HG02943 (cell line): ENCODE results near the gene GSTT4.
"Not testable (repeated sequence)": the region's sequence is repeated elsewhere in the genome, so short reads cannot be mapped to it uniquely, and the experiment has no call there.

ENCODE experiments used
- ATAC-seq: cut with Tn5 transposase; IDR thresholded peaks from one replicate; pipeline ENCODE4 v1.9.1; 2021; ENCODE audit warnings: mild to moderate bottlenecking, low read depth, moderate library complexity; ENCODE audit not compliant: unreplicated experiment

The GSTT4 gene

DNA sequence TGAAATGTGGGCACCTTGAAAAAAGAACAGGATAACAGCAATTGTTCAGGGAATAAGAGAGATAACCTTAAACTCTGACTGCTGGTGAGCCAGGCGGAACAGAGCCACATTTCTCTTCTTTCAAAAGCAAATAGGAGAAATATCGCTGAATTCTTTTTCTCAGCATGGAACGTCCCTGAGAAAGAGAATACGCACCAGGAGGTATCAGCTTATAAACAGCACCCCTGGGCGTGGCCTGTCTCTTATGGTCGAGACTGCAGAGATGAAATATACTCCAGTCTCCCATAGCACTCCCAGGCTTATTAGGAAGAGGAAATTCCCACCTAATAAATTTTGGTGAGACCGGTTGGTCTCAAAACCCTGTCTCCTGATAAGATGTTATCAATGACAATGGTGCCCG is 49.4 kb downstream of the GSTT4 start:
- ATAC-seq, result not testable (repeated sequence)

DNA sequence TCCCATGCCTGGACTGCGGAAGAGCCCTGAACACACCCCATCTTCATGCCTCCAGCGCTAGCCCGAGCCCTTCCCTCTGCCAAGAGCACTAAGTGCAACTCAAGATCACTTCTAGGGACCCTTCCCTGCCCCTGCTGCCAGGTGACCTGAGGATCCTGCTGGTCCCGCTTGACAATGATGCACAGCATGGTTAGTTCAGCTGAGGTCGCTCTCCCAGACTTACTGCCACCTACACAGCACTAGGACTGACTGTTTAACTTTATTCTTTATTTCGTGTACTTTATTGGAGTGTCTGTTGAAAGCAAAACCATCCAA is 50.3 kb downstream of the GSTT4 start:
- ATAC-seq, result not testable (repeated sequence)

DNA sequence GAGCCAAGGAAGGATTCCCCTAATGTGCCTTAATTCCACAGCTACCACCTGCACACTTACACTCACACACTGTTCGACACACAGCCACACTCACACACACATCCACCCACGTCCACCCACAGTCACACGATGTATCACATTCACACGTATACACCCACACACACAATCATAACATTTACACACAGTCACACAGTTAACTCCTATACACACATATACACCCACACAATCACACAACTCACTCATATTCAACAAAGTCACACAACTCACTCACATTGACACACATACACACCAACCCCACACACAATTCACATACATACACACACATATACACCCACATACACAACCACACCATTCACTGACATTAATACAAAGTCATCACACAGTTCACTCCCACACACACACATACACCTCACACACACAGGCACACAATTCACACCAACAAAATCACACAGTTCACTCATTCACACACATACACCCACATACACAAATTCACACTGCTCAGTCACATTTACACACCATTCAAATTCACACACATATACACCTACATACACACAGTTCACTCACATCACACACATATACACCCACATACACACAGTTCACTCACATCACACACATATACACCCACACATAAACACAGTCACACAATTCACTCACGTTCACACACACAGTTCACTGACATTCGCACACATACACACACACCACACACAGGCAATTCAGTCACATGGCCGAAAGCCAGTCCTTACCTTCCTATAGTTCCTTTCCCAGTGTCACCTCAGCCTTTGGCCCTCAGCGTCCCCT is 50.9 kb downstream of the GSTT4 start:
- ATAC-seq, result not testable (repeated sequence)

DNA sequence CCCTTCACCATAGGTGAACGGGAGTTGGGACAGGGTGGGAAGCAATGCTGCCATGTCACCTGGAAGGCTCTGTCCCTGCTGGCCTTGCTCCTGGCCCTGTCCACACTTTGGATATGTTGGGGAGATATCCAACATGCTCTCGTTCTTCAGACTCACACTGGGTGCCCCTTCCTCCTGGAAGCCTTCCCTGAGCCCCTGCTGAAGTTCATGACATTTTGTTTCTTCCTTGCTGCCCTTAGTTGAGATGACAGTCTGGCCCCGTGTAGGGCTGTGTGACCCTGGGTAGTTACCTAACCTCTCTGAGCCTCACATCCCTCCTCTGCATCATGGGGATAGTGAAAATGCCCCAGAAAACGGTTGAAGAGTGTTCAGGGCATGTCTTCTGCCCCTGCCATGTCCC is 51.8 kb downstream of the GSTT4 start:
- ATAC-seq, result not testable (repeated sequence)

DNA sequence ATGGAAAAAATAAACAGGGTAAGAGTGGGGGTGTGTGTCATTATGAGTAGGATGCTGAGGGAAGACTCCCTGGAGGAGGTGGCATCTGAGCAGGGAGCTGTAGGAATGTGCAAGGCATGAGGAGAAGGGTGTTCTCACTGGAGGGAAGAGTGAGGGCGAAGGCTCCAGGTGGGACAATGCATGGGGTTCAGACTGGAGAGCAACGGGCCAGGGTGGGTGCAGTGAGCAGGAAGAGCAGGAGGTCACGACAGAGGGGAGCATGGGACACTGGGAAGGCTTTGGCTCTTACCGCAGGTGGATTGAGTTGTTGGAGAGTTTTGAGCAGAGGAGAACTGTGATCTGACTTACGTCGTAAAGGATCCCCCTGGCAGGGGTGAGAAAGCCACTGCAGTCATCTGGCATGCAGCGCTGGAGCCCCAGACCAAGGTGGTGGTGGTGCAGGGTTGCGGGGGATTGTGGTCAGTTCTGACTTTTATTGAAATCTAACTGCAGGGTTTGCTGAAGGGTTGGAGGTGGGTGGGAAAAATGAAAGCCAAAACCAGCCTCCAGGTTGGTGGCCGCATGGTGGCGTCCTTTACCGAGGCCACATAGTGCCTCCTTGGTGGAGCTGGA is 52.4 kb downstream of the GSTT4 start:
- ATAC-seq, result not testable (repeated sequence)

DNA sequence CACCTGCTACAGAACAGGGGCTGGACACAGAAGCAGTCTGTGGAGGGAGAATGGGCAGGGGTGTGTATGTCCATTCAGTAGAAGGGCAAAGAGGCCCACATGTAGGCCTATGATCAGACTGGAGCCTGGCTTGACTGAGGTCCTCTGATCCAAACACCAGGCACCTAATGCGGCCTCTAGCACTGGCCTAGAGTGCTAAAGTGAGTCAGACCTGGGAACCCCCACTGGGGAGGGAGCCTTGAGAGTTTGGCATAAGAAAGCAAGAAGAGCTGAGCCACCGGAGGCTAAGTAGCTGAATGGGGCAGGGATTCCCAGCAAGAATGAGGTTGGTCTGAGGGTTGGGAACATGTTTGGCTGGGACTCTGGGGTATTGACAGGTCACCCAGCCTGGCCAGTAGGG is 53.9 kb downstream of the GSTT4 start:
- ATAC-seq, result not testable (repeated sequence)

DNA sequence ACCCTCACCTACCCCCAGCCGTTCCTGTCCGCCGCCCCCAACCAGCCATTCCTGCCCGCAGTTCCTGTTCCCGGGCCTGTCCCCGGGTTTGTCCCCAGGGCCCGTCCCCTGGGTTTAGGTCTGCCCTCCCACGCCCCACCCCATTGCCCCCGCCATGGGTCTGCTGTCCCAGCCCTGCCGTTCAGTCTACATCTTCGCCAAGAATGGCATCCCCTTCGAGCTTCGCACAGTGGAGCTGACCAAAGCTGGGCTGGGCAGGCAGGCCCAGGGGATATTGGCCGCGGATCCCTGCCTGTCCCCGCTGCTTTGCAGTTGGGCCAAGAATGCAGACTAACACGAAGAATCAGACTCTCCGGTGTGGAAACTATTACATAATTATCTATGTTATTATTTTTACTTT is 55.5 kb downstream of the GSTT4 start:
- ATAC-seq, result not testable (repeated sequence)
